A549 (cell line): Measurements from ENCODE around the gene FMNL3. TPM values are rescaled to one million over a fixed set of nuclear protein-coding genes. Genes with fewer than 3 reads are reported as not detected.

Source experiments
- ATAC-seq, 2 experiments: fragments of 200-7000 bp in 1 of 2; fragments of >200 bp in 1 of 2; cut with Nextera tagmentation in 1 of 2; cut with Tn5 transposase in 1 of 2; 3 replicates each; pipeline versions ENCODE4 v1.8.0 to v1.9.1; 2018 to 2020; ENCODE audit warnings: mild to moderate bottlenecking in 1 of 2, moderate library complexity in 1 of 2
- CTCF ChIA-PET: fragments of 300-600 bp; sonication (Branson Sonifier 250); formaldehyde crosslinking; extraction: SDS; loops from one replicate; lab custom pipeline; 2021; ENCODE audit warnings: antibody characterized with exemption, inconsistent platforms; lab: Yijun Ruan, JAX
- POLR2A ChIA-PET: fragments of 350-600 bp; formaldehyde crosslinking; extraction: SDS; loops from one replicate; lab custom pipeline; 2021; ENCODE audit warnings: antibody characterized with exemption, inconsistent platforms; lab: Yijun Ruan, JAX
- DNase-seq, 2 experiments: peaks; one replicate each; pipeline versions ENCODE4 v3.0.0 to v3.0.0-alpha.2; 2011 to 2016; ENCODE audit warnings: low read depth in 1 of 2, low spot score in 1 of 2
- FAIRE-seq: peaks from 2 replicates; lab custom pipeline; 2011; peaks lifted over from hg19 to GRCh38; lab: Jason Lieb, UNC
- H3K27ac ChIP-seq, 2 experiments: fragments of >200 bp; sonication (Bioruptor Twin); formaldehyde crosslinking; 3 replicates each; pipeline ENCODE4 v1.5.1; 2016 to 2017
- H3K4me1 ChIP-seq: fragments of >200 bp; sonication (Bioruptor Twin); formaldehyde crosslinking; 3 replicates; pipeline ENCODE4 v1.6.1; 2016
- H3K4me2 ChIP-seq: fragments of >200 bp; sonication (Bioruptor Twin); formaldehyde crosslinking; 3 replicates; pipeline ENCODE4 v1.6.1; 2016
- H3K4me3 ChIP-seq: fragments of >200 bp; sonication (Bioruptor Twin); formaldehyde crosslinking; 3 replicates; pipeline ENCODE4 v1.5.1; 2016
- H3K9me3 ChIP-seq: fragments of >200 bp; sonication (Bioruptor Twin); formaldehyde crosslinking; 3 replicates; pipeline ENCODE4 v1.6.1; 2016
- CBX2 ChIP-seq: fragments of 200-600 bp; sonication (generic); IDR thresholded peaks from 2 replicates; pipeline ENCODE4 v1.6.1; 2016; ENCODE audit warnings: low read depth, mild to moderate bottlenecking, borderline replicate concordance
- CHD2 ChIP-seq: fragments of 150-350 bp; IDR thresholded peaks from 2 replicates; pipeline ENCODE4 v1.6.1; 2014; ENCODE audit warnings: low read length; ENCODE audit not compliant: partially characterized antibody
- CHD4 ChIP-seq: fragments of 200-600 bp; sonication (generic); IDR thresholded peaks from 2 replicates; pipeline ENCODE4 v1.6.1; 2016; ENCODE audit warnings: antibody characterized with exemption, mild to moderate bottlenecking, borderline replicate concordance
- EHMT2 ChIP-seq: fragments of 200-600 bp; sonication (generic); IDR thresholded peaks from 2 replicates; pipeline ENCODE4 v1.6.1; 2016; ENCODE audit warnings: antibody characterized with exemption, low read depth, mild to moderate bottlenecking, moderate library complexity
- ESRRA ChIP-seq: fragments of 150-350 bp; IDR thresholded peaks from 2 replicates; pipeline ENCODE4 v1.6.1; 2014; ENCODE audit warnings: mild to moderate bottlenecking, low read length, borderline replicate concordance
- HDAC2 ChIP-seq: fragments of 200-600 bp; sonication (generic); IDR thresholded peaks from 2 replicates; pipeline ENCODE4 v1.6.1; 2016
- HOXB13 ChIP-seq: fragments of 250-450 bp; sonication (Bioruptor Pico); IDR thresholded peaks from 2 replicates; pipeline ENCODE4 v1.5.0; 2020; ENCODE audit warnings: low read depth, mild to moderate bottlenecking, moderate library complexity
- HOXB5 ChIP-seq: fragments of 250-450 bp; sonication (Bioruptor Pico); IDR thresholded peaks from 2 replicates; pipeline ENCODE4 v1.5.0; 2020; ENCODE audit warnings: mild to moderate bottlenecking, moderate library complexity
- JUNB ChIP-seq: fragments of >200 bp; sonication (Bioruptor Twin); formaldehyde crosslinking; IDR thresholded peaks from 2 replicates; pipeline ENCODE4 v1.6.1; 2016
- KDM1A ChIP-seq: fragments of 200-600 bp; sonication (generic); IDR thresholded peaks from 2 replicates; pipeline ENCODE4 v1.6.1; 2016; ENCODE audit warnings: low read depth, mild to moderate bottlenecking
- KDM5A ChIP-seq: fragments of 200-600 bp; sonication (generic); IDR thresholded peaks from 2 replicates; pipeline ENCODE4 v1.6.1; 2016; ENCODE audit warnings: antibody characterized with exemption, mild to moderate bottlenecking
- PHF8 ChIP-seq: fragments of 200-600 bp; sonication (generic); IDR thresholded peaks from 2 replicates; pipeline ENCODE4 v1.6.1; 2016; ENCODE audit warnings: low read depth, mild to moderate bottlenecking, antibody characterized with exemption, moderate library complexity, borderline replicate concordance
- POLR2A ChIP-seq: IDR thresholded peaks from 2 replicates; pipeline ENCODE4 v1.6.1; 2012; ENCODE audit warnings: mild to moderate bottlenecking, low read length
- RARB ChIP-seq: fragments of 250-450 bp; sonication (Bioruptor Pico); IDR thresholded peaks from 2 replicates; pipeline ENCODE4 v1.8.0; 2021; ENCODE audit warnings: mild to moderate bottlenecking, moderate library complexity
- RNF2 ChIP-seq: fragments of 200-600 bp; sonication (generic); IDR thresholded peaks from 2 replicates; pipeline ENCODE4 v1.6.1; 2016; ENCODE audit warnings: low read depth, mild to moderate bottlenecking, antibody characterized with exemption, moderate library complexity, borderline replicate concordance
- WGBS: methylation state at CpG from one replicate; pipeline ENCODE4 v1.1.6; 2017; ENCODE audit errors: missing lambda C conversion rate; 5-methylcytosine and 5-hydroxymethylcytosine counted together
- polyA plus RNA-seq, 4 experiments: library from polyadenylated mRNA; depleted of rRNA in 3 of 4; stranded (reverse); fragments of >200 nt; fragmentation: RNase III in 1 of 4; extraction: RNeasy Plus Mini Kit Qiagen cat#74134 plus additional on column Dnase treatment in 1 of 4; gene quantifications; 2 replicates in 3 of 4; 3 replicates in 1 of 4; pipeline ENCODE4 v1.2.3, GENCODE V29; 2011 to 2017
- TF ChIP-seq, protein P1 (sequence below): fragments of >200 bp; sonication (Bioruptor Twin); formaldehyde crosslinking; IDR thresholded peaks from 3 replicates; pipeline ENCODE4 v1.6.1; 2016
- TF ChIP-seq, protein P2 (sequence below): fragments of >200 bp; sonication (Bioruptor Twin); formaldehyde crosslinking; IDR thresholded peaks from 2 replicates; pipeline ENCODE4 v1.6.1; 2016
- TF ChIP-seq, protein P3 (sequence below): IDR thresholded peaks from 2 replicates; pipeline ENCODE4 v1.6.1; 2012

Gene FMNL3
- polyA plus RNA-seq, 2 of the 4 experiments (the other 2 are of a cell fraction), result 1.7 TPM

- POLR2A ChIA-PET, result interaction anchor here (0.7 to 1.9 kb wide), 2 partner anchors 94 to 131 kb away, joined by 3 to 11 read pairs; partner anchors contain the start of gene TMBIM6
- no peak for ATAC-seq
These were observed 60.1 kb downstream of the FMNL3 start for GRCh38 chr12:49646871-49647654.

DNA sequence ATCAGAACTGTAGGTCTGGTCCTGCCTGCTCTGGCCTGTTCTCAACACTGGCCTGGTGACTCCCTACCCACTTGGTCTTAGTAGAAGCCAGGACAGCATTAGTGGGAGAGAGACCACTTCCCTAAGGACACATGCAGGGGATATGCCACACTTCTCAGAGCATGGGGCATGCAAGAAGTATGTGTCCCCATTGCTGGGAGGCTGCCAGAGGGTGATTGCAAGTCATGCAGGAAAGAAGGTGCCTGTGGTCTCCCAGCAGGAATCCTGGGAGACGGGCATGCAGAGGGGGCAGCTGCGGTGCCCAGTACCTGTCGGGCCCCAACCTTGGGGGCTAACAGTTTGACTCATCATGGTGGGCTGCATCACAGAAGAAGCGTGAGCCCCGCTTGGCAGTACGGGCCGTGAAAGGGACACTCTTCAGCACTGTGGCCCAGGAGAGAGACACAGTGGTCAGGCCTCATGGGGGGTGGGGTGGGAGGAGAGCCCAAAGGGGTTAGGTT lies 60.8 kb downstream of the FMNL3 start:
- FAIRE-seq (no peak), DNase-seq (no peak), ATAC-seq (no peak)
- POLR2A ChIA-PET, result no interaction called here
- Histone ChIP-seq H3K4me2 (no peak overlapping the region), H3K4me3 (no peak overlapping the region), H3K27ac (no peak overlapping the region), H3K4me1 (no peaks in the 10 kb centered on the region), H3K9me3 (no peaks in the 10 kb centered on the region)
- TF ChIP-seq, protein P1, sequence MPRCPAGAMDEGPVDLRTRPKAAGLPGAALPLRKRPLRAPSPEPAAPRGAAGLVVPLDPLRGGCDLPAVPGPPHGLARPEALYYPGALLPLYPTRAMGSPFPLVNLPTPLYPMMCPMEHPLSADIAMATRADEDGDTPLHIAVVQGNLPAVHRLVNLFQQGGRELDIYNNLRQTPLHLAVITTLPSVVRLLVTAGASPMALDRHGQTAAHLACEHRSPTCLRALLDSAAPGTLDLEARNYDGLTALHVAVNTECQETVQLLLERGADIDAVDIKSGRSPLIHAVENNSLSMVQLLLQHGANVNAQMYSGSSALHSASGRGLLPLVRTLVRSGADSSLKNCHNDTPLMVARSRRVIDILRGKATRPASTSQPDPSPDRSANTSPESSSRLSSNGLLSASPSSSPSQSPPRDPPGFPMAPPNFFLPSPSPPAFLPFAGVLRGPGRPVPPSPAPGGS, result no peak
- TF ChIP-seq CBX2 (no peak), KDM5A (no peak), KDM1A (no peak), CHD2 (no peak), POLR2A (no peak), RNF2 (no peak), PHF8 (no peak), HOXB13 (CRISPR knock-in tag) (no peak), RARB (CRISPR knock-in tag) (no peak), HDAC2 (no peak), HOXB5 (CRISPR knock-in tag) (no peak)
- TF ChIP-seq, protein P2, sequence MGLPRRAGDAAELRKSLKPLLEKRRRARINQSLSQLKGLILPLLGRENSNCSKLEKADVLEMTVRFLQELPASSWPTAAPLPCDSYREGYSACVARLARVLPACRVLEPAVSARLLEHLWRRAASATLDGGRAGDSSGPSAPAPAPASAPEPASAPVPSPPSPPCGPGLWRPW, result no peak
- TF ChIP-seq, protein P3, sequence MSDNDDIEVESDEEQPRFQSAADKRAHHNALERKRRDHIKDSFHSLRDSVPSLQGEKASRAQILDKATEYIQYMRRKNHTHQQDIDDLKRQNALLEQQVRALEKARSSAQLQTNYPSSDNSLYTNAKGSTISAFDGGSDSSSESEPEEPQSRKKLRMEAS, result no peak
- WGBS, result 92% methylated on average over 5 of the region's 7 CpGs
- CTCF ChIA-PET, result interaction anchor here (1.3 to 14.8 kb wide), 6 partner anchors 9 to 140 kb away, joined by 3 to 260 read pairs (median 18); partner anchors contain the start of gene FMNL3

More at GRCh38 chr12:49646871-49647654, 60.1 kb downstream of the FMNL3 start:
- no peak for DNase-seq
- CTCF ChIA-PET, result interaction anchor here (1.1 to 14.8 kb wide), 7 partner anchors 10 to 315 kb away, joined by 3 to 260 read pairs (median 7); partner anchors contain the start of gene FMNL3
- TF ChIP-seq ESRRA (no peak), CHD4 (no peak), JUNB (no peak), KDM5A (no peak)
- Histone ChIP-seq H3K9me3 (no peaks in the 10 kb centered on the region), H3K4me2 (no peak overlapping the region), H3K27ac (no peak overlapping the region), H3K4me1 (no peaks in the 10 kb centered on the region), H3K4me3 (no peak overlapping the region)
- no peak for FAIRE-seq
- 92% methylated on average over 12 of the region's 12 CpGs for WGBS

GRCh38 chr12:49645146-49646039 lies 61.8 kb downstream of the FMNL3 start:
- no peaks in the 10 kb centered on the region for H3K4me1 ChIP-seq
- no peak overlapping the region for H3K27ac ChIP-seq
- H3K4me2 ChIP-seq, result no peak overlapping the region
- CTCF ChIA-PET, result interaction anchor here (0.6 to 14.8 kb wide), 31 partner anchors 9 to 462 kb away, joined by 3 to 260 read pairs (median 4); partner anchors contain the start of genes FMNL3 and PRPF40B
- DNase-seq, result no peak
- no peak for FAIRE-seq
- no peak for TF ChIP-seq EHMT2
- 94% methylated on average over 2 of the region's 6 CpGs for WGBS
- ATAC-seq, result no peak
- no peaks in the 10 kb centered on the region for H3K9me3 ChIP-seq
- POLR2A ChIA-PET, result interaction anchor here (1.9 kb wide), 1 partner anchor 96 kb away, joined by 5 read pairs; no protein-coding TSS in a partner anchor
- H3K4me3 ChIP-seq, result no peak overlapping the region
